GM21723 (cell line): ENCODE measurements around the gene GPX4.

Experiments
- ATAC-seq: cut with Tn5 transposase; IDR thresholded peaks from one replicate; pipeline ENCODE4 v1.9.1; 2021; ENCODE audit warnings: mild to moderate bottlenecking, moderate library complexity; ENCODE audit not compliant: unreplicated experiment

Gene GPX4

DNA sequence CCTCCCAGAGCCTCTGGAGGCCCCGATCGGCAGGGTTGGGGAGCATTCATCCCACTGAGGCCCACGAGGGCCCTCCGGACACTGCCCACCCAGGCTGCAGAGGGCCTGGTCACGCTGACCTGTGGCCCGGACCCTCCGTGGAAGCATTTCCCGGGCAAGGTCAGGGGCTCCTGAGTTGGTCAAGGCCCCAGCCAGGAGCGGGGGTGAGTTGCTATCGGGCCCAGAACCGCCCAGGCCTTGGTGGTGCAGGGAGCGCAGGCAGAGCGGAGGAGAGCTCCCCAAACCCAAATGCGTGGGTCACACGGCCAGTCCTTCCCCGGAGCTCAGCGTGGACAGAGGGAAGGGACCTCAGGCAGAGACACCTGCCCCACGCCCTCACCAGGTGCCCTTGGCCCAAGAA lies 25.7 kb downstream of the GPX4 start:
- ATAC-seq = no peak

DNA sequence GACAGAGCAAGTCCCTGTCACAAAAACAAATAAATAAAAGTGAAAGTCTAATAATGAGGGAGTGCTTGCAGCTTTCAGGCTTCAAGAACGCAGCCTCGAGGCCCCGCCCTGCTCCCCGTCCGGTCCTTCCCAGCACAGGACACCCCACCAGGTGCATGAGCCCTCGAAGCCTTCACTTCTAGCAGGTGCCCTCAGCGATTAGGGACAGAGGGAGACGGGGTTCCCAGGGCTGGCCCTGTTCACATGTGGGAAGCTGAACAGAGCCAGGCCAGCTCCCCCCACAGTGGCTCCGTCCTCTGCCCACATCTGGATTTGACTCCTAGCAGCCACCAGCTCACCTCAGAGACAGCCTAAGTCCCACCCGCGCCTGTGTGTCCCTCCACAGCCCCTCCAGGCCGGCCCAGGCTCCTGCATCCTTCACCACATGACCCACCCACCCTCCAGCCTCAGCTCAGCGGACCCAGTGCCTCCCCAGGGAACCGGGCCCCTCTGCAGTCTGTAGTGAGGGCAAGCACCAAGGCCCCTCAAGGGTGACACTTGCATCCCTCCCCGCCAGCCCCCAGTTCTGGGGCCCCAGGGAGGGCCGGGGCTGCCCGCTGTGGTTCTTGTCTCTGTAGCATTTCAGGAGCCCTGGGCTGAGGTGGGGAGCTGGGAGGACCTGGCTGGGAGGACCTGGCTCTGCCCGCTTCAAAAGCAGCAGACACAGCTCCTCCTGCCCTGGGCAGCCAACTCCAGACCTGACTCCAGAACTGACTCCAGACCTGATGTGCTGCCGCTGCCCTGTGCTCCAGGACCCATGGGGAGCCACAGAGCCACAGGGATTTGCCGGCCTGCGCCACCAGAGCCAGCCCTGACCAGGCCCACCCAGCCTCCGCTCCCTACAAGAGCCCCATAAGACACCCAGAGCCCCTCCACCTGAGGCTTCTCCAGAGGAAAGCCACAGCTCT lies 27.2 kb downstream of the GPX4 start:
- ATAC-seq = no peak

DNA sequence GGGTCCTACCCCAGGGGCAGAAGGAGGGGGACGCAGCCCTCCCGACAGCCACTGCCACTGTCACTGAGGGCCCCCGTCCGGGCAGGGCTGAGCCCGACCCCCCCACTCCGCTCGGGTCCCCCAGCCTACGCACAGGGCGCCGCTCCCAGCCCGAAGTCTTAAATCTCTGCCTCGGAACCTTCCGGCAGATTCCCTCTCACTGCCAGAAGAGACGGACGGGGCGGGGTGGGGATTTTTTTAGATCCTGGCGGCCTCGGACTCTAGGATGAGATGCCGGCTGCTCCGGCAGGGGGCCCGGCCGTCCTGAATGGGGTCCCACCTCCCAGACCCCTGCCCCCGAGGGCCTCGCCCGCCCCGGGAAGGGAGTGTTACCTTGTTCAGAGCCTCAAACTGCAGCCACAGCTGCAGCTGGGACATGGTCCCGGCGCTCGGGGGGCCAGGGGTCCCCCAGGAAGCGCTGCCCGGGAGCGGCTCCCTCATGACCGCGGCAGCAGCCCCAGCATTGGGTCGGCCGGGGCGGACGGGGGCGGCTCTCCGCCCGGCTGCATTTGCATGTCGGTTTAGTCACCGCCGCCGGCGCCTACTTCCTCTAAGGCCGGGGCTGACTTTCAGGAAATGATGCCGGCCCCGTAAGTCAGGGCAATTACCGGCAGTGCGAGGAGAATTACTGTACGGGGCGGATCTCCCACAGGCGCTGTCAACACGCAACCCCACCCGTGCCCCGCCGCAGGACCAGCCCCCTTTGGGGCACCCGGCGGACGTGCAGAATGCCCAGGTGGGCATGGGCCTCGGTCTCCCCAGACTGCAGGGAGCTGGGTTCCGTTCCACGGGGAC lies 28.1 kb downstream of the GPX4 start:
- ATAC-seq = peak; percentile 52

DNA sequence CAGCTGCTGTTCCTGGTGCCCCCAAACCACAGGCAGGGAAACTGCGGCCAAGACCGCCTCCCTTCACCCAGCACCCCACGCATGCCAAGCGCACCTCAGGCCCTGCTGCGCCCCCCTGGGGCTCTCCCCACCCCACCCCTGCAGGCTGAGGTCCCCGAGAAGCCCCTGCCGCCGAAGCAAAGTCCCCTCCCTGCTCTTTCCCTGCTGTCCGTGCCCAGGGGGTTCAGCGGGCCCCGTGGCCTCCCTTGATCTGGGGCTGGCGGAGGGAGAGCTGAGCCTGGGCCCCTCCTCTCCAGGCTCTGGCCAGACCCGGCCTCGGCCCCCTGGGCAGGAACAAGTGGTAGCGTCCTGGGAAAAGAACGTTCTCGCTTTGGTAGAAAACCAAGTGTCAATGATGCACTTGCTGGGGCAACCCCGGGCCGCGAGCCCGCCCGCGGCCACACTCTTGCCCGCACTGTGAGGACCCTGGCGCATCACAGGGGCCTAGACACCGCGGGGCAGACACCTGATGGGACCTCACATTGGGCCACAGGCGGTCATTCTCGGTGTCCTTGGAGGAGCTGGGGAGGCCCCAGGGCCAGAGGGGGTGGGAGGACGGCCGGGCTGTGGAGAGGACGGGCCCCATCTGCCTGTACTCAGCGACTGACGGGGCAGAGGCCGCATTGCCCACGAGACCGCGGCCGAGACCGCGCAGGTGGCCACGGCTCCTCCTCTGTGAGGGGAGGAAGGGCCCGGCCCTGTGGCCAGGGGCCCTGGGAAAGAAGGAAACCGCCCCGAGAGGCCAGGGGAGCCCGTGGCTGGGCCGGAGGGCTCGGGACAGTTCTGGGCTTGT lies 29.0 kb downstream of the GPX4 start:
- no peak for ATAC-seq

DNA sequence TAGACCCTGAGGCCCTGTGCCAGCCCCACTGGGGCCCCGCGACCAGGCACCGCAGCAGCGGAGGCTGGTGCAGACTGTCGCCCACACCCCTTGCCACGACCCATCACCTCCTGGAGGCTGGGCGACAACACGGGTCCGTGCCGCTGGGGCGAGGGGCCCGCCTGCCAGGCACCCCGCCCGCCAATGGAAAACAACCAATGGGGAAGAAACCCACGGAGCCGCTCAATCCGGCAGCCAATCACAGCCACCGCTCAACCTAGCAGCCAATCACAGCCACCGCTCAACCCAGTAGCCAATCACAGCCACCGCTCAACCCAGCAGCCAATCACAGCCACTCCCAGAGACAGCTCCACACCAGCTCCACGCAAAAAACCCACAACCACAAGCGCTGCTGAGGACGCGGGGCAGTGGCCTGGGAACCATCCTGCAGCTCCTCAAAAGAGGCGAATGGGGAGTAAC lies 29.7 kb downstream of the GPX4 start:
- ATAC-seq = peak; percentile 52

DNA sequence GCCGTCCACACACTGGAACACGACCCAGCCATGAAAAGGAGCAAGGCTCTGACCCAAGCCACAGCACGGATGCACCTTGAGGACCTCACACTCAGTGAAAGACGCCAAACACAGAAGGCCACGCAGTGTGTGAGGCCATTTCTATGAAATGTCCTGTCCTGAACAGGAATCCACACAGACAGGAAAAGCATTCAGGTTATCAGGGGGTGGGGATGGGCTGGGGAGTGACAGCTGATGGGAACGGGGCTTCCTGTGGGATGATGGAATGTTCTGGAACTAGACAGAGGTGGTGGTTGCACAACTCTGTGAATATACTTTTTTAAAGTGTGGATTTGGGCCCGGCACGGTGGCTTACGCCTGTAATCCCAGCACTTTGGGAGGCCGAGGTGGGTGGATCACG lies 30.6 kb downstream of the GPX4 start:
- no peak for ATAC-seq

DNA sequence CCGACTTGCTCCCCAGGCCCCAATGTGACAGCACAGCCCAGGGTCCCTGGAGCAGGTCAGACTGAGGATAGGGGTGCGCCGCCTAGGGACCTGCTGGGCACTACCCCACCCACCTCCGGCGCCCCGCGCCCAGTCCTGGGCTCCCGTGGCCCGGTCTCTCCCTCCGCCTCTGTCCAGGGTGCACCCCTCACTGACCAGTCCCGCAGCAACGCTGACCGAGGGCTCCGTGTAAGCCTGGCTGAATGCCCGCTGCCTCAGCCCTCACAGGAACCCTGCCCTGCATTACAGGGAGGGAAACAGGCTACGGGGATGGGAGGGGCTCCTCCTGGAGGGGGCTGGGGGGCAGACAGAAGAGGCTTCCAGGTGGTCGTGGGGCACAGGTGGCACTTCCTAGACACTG lies 31.7 kb downstream of the GPX4 start:
- ATAC-seq = no peak

DNA sequence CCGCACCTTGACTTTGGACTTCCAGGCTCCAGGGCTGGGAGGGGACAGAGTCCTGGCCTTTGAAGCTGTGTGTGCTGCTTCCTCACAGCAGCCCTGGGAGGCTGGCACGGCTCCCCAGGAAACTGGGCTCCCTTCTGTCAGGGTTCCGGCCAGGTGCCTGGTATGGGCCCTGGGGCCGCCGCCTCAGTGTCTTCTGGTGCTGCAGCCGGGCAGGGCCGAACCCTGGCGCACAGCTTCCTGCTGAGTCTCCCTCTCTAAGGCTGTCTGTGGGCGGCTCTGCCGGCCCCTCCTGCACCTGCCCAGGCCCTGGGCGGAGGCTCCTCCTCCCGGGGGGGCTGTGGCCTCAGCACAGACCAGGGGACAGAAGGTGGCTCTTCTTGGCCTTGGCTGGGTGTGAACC lies 32.4 kb downstream of the GPX4 start:
- no peak for ATAC-seq

DNA sequence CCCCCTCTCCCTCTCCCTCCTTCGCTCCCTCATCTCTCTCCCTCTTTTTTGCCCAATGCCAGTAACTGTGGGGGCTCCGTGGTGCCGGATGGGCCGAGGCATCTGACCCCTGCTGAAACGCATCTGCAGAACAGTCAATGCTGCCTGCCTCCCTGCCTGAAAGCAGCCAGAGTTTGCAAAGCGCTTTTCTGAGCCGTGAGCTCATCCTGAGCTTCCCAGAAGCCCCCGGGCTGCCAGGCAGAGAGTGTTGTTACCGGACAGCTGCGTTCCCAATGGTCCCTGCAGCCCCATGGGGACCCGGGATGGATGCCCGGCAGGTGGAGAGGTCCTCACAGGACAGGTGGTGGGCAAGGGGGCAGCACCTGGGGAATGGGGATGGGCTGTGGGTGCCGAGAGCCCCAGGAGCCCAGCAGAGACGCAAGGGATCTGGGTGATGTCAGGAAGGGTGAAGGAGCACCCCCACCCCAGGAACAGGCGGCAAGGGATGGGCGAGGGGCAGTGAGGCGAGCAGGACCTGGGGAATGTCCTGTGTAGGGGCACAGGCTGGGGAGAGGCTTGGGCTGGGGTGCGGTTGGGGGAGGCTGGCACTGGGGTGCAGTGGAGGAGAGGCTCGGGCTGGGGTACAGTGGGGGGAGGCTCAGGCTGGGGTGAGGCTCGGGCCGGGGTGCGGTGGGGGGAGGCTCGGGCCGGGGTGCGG lies 33.0 kb downstream of the GPX4 start:
- ATAC-seq = no peak

DNA sequence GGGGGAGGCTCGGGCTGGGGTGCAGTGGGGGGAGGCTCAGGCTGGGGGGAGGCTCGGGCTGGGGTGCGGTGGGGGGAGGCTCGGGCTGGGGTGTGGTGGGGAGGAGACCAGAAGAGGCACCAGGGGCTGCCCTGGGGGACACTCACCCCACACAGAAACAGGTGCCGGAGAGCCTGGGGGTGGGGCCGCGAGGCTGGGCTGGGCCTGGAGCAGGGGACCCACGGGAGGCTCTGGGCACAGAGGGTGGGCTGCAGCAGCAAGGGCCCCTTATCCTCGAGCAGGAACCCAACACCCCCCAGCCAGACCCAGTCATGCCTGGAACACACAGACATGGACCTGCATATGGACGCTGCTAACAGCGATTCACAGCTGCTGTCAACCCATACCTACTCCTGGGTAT lies 34.3 kb downstream of the GPX4 start:
- no peak for ATAC-seq

DNA sequence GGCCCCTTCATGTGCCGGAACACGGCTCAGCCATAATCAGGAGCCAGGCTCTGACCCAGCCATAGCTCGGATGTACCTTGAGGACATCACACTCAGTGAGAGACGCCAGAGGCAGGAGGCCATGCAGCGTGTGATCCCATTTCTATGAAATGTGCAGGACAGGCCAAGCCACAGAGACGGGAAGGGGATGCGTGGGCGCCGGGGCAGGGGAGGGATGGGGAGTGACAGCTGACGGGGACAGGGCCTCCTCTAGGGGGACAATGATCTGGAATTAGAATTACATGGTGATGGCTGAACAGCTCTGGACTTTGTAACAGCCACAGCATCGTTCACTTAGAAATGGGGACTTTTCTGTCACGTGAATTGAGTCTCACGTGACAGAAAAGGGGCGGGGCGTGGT lies 35.3 kb downstream of the GPX4 start:
- no peak for ATAC-seq

DNA sequence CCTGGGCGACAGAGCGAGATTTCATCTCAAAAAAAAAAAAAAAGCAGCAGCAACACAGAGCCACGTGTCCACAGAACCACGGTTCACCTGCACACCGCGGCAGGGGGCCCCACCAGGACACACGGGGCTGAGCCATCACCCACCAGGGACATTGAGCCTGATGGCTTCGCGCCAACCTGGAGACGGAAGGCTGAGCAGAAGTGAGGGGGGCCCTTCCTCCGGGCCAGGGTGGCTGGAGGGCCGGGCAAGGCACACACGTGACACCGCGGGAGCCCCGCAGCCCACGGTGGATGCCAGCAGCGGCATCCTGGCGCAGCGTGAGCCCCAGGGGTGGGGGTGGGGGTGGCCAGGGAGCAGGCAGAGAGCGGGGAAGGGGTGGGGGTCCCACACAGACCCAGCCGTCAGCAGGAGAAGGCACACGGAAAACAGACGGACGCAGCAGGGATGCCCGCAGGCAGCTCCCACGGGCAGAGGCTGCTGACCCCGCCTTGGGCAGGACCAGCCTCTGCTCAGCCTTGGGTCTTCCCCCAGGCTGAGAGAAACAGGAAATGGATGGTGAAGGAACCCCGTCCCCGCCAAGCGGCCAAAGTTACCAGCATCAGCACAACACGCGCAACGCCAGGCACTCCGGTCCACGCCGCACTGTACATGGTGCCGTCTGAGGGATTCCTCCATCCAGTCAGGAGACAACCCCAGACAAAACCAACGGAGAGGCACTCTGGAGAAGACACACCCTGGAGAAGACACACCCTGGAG lies 36.7 kb downstream of the GPX4 start:
- ATAC-seq = no peak

DNA sequence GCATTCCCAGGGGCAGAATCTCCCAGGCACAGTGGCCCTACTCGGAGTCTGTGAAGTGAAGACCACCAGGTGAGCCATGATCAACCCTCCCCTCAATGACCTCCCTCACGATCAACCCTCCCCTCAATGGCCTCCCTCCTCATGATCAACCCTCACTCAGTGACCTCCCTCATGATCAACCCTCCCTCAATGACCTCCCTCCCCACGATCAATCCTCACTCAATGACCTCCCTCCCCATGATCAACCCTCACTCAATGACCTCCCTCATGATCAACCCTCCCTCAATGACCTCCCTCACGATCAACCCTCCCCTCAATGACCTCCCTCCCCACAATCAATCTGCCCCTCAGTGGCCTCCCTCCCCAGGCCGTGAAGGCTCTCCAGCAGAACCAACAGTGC lies 38.1 kb downstream of the GPX4 start:
- no peak for ATAC-seq

DNA sequence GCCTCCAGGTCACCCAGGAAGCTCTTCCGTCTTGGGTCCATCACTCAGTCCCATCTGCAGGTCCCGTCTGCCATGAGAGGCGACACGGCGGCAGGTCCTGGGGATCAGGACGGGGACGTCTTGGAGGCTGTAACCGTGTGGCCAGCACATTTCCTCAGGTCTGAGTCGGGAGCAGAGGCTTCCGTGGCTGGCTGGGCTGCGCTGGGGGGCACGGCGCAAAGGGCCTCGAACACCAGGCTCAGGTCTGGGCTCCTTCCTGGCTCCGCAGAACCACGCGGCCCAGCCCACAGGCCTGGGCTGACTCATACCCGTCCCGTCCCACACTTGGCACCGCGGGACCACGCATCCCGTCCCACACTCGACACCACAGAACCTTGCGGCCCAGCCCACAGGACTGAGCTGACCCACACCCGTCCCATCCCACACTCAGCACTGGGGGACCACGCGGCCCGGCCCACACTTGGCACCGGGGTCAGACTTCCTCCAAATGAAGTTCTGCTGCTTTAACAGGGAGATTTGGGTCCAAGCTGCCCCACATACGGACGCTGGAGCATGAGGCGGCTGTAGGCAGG lies 40.1 kb downstream of the GPX4 start:
- no peak for ATAC-seq

DNA sequence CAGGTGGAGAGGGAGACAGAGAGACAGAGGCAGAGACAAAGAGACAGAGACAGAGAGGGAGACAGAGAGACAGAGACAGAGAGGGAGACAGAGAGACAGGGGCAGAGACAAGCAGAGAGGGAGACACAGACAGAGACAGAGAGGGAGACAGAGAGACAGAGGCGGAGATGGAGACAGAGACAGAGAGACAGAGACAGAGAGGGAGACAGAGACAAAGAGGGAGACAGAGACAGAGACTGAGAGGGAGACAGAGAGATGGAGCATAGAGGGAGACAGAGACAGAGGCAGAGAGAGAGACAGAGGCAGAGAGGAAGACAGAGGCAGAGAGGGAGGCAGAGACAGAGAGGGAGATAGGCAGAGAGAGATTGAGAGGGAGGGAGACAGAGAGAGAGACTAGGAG lies 40.9 kb downstream of the GPX4 start:
- ATAC-seq = no peak

DNA sequence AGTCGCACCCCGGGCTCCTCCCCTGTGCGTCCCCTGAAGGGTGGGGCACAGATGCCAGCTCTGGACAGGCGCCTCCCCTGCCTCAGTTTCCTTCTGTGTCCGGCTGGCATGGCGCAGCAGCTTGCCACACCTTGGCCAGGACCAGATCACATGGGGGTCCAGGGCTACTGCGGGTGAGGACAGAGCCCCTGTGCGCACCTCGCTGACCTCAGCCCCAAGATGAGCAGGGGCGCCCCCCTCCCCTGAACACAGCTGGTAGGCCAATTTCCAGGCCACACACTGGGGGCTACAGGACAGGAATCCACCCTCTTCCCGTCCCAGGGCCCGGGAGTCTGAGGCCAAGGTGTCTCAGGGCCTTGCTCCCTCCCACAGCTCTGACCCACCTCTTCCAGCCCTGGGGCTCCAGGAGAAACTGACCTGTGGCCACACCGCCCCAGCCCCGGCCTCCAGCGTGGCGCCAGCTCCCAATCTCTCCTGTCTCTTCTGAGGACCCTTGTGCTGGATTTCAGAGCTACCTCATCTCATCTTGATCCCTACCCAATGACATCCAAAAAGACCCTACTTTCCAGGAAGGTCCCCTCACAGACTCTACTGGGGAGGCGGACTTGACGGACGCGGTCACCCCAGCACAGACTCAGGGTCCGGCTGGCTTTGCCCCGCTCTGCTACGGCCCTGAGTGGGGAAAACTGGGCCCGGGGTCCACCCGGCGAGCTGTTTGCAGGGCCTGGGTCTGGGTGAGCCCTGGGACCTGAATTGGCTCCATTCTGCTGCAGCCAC lies 42.0 kb downstream of the GPX4 start:
- no peak for ATAC-seq

DNA sequence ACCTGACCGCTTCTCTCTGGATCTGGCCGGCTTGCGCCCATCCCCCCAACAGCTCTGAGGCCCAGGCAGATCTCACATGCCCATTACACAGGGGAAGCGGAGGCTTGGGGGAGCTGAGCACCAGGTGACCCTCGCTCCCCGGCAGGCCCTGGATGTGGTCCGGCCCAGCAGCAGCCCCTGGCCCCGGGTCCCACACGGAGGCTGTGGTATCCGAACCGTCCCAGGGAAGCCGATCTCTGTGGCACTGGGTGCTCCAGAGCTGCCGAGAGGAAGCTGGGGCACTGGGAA lies 42.6 kb downstream of the GPX4 start:
- ATAC-seq = no peak

DNA sequence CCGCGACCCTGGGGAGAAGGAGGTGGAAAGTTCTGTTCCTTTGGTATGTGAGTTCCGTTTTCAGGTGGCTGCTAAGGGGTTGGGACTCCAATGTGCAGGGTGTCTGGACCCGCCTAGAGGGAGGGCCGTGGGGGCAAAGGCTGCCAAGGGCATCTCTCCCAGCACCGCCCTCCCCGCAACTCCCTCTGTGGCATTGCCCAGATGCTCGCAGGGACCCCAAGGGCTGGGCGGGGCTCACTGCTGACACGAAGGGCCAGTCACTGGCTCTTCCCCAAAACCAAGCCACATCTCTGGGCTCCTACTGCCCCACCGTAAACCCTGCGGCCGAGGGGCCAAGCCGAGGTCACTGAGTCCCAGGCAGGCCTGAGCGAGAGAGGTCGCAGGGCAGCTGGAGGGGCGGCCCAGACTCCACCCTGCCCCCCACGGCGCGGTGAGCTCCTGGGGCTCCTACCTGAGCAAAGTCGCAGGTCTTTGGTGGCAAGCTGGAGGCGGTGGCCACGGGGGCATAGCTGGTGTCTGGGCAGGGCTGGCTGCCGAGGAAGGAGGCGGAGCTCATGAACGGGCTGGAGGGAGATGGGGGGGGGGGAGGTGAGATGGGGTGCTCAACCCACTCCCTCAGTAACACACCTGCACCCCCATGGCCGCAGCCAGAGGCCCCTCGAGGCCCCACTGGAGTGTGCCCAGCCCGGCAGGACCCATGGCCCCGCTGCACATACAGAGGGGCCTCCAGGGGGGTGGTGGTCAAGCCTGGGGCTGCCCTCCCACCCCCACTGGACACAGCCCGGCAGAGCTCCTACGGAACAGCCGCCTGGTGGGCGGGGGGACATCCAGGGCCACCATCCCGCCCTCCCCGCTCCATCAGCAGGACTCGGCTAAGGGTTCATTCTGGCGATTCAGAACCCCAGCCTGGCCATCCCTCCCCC lies 43.3 kb downstream of the GPX4 start:
- ATAC-seq = no peak
